HEK293 (cell line): Measurements from ENCODE around the gene TDRD1.

Experiments used
- CTCF ChIA-PET: fragments of 350-600 bp; formaldehyde crosslinking; extraction: SDS; loops from one replicate; lab custom pipeline; 2021; ENCODE audit warnings: antibody characterized with exemption; lab: Yijun Ruan, JAX
- POLR2A ChIA-PET: fragments of 300-600 bp; formaldehyde crosslinking; extraction: SDS; loops from one replicate; lab custom pipeline; 2020; ENCODE audit warnings: antibody characterized with exemption, inconsistent platforms; lab: Yijun Ruan, JAX
- H3K27ac ChIP-seq: fragments of 200-500 bp; sonication (Bioruptor generic); 2 replicates; pipeline ENCODE4 v1.5.1; 2014; ENCODE audit warnings: low read depth, low read length, control low read depth, inconsistent platforms; ENCODE audit errors: extremely low read depth
- H3K36me3 ChIP-seq, 2 experiments: fragments of 200-500 bp in 1 of 2; sonication (Bioruptor generic) in 1 of 2; 1 replicate in 1 of 2; 2 replicates in 1 of 2; pipeline ENCODE4 v1.5.1; 2014 to 2017; ENCODE audit warnings: inconsistent platforms in 2 of 2, low read length in 2 of 2; ENCODE audit not compliant: control insufficient read depth in 2 of 2, insufficient read depth in 1 of 2
- H3K4me1 ChIP-seq: fragments of 200-500 bp; sonication (Bioruptor generic); 2 replicates; pipeline ENCODE4 v1.5.1; 2014; ENCODE audit warnings: mild to moderate bottlenecking, low read length, inconsistent platforms; ENCODE audit not compliant: control insufficient read depth, insufficient read depth
- H3K4me3 ChIP-seq: 2 replicates; pipeline ENCODE4 v1.5.1; 2011; ENCODE audit warnings: low read depth, mild to moderate bottlenecking, control low read depth, low read length, moderate library complexity
- H3K9me3 ChIP-seq: fragments of 200-500 bp; sonication (Bioruptor generic); 2 replicates; pipeline ENCODE4 v1.5.1; 2014; ENCODE audit warnings: low read depth, low read length, inconsistent platforms; ENCODE audit not compliant: control insufficient read depth, insufficient read depth
- FEZF1 ChIP-seq: fragments of 450-650 bp; formaldehyde crosslinking; IDR thresholded peaks from 2 replicates; pipeline ENCODE4 v1.5.1; 2016; ENCODE audit warnings: missing biosample characterization, missing genetic modification characterization
- GLI4 ChIP-seq: fragments of 450-650 bp; formaldehyde crosslinking; IDR thresholded peaks from 2 replicates; pipeline ENCODE4 v1.5.1; 2016; ENCODE audit warnings: missing biosample characterization, missing genetic modification characterization
- KLF10 ChIP-seq: fragments of 450-650 bp; IDR thresholded peaks from 2 replicates; pipeline ENCODE4 v1.5.1; 2018; ENCODE audit warnings: missing biosample characterization, mild to moderate bottlenecking, missing genetic modification characterization
- MYNN ChIP-seq: fragments of 450-650 bp; formaldehyde crosslinking; IDR thresholded peaks from 2 replicates; pipeline ENCODE4 v1.5.1; 2016; ENCODE audit warnings: missing biosample characterization, missing genetic modification characterization, borderline replicate concordance
- SETDB1 ChIP-seq: IDR thresholded peaks from one replicate; pipeline ENCODE4 v1.6.1; 2017; ENCODE audit warnings: mild to moderate bottlenecking, low read length, moderate library complexity, mixed read lengths; ENCODE audit not compliant: insufficient read length
- WT1 ChIP-seq: fragments of 450-650 bp; formaldehyde crosslinking; IDR thresholded peaks from 2 replicates; pipeline ENCODE4 v1.5.1; 2016; ENCODE audit warnings: missing biosample characterization, missing genetic modification characterization
- ZBTB1 ChIP-seq: fragments of 450-650 bp; formaldehyde crosslinking; IDR thresholded peaks from 2 replicates; pipeline ENCODE4 v1.5.1; 2016; ENCODE audit warnings: missing biosample characterization, missing genetic modification characterization
- ZFP37 ChIP-seq: fragments of 450-650 bp; formaldehyde crosslinking; IDR thresholded peaks from 2 replicates; pipeline ENCODE4 v1.5.1; 2016; ENCODE audit warnings: missing biosample characterization, missing genetic modification characterization
- ZFP69B ChIP-seq: fragments of 450-650 bp; formaldehyde crosslinking; IDR thresholded peaks from 2 replicates; pipeline ENCODE4 v1.5.1; 2016; ENCODE audit warnings: missing biosample characterization, missing genetic modification characterization
- ZIC2 ChIP-seq: fragments of 450-650 bp; formaldehyde crosslinking; IDR thresholded peaks from 2 replicates; pipeline ENCODE4 v1.5.1; 2016; ENCODE audit warnings: missing biosample characterization, missing genetic modification characterization
- ZNF112 ChIP-seq: fragments of 450-650 bp; formaldehyde crosslinking; IDR thresholded peaks from 2 replicates; pipeline ENCODE4 v1.5.0; 2017; ENCODE audit warnings: missing biosample characterization, missing genetic modification characterization
- ZNF169 ChIP-seq: fragments of 450-650 bp; formaldehyde crosslinking; IDR thresholded peaks from 2 replicates; pipeline ENCODE4 v1.5.1; 2016; ENCODE audit warnings: missing biosample characterization, missing genetic modification characterization
- ZNF274 ChIP-seq, 2 experiments: fragments of 200-500 bp in 1 of 2; fragments of 450-650 bp in 1 of 2; sonication (Bioruptor generic) in 1 of 2; formaldehyde crosslinking in 1 of 2; IDR thresholded peaks; 2 replicates each; pipeline versions ENCODE4 v1.5.1 to v1.6.1; 2014 to 2016; ENCODE audit warnings: borderline replicate concordance in 1 of 2, inconsistent platforms in 1 of 2, low read length in 1 of 2, missing biosample characterization in 1 of 2, missing genetic modification characterization in 1 of 2
- ZNF529 ChIP-seq: fragments of 450-650 bp; formaldehyde crosslinking; IDR thresholded peaks from 2 replicates; pipeline ENCODE4 v1.5.1; 2017; ENCODE audit warnings: missing genetic modification characterization, missing biosample characterization; ENCODE audit not compliant: insufficient replicate concordance
- ZNF791 ChIP-seq: fragments of 450-650 bp; formaldehyde crosslinking; IDR thresholded peaks from 2 replicates; pipeline ENCODE4 v1.5.1; 2016; ENCODE audit warnings: missing biosample characterization, missing genetic modification characterization
- TF ChIP-seq, protein P1 (sequence below): fragments of 450-650 bp; formaldehyde crosslinking; IDR thresholded peaks from 2 replicates; pipeline ENCODE4 v1.5.1; 2016; ENCODE audit warnings: missing biosample characterization, missing genetic modification characterization
- TF ChIP-seq, protein P2 (sequence below): fragments of 450-650 bp; formaldehyde crosslinking; IDR thresholded peaks from 2 replicates; pipeline ENCODE4 v1.5.1; 2016; ENCODE audit warnings: missing biosample characterization, missing genetic modification characterization
- TF ChIP-seq, protein P3 (sequence below): fragments of 450-650 bp; formaldehyde crosslinking; IDR thresholded peaks from 2 replicates; pipeline ENCODE4 v1.5.1; 2017; ENCODE audit warnings: missing biosample characterization, missing genetic modification characterization
- TF ChIP-seq, protein P4 (sequence below): fragments of 450-650 bp; formaldehyde crosslinking; IDR thresholded peaks from 2 replicates; pipeline ENCODE4 v1.5.1; 2017; ENCODE audit warnings: missing biosample characterization, mild to moderate bottlenecking, missing genetic modification characterization, moderate library complexity
- TF ChIP-seq, protein P5 (sequence below): fragments of 450-650 bp; formaldehyde crosslinking; IDR thresholded peaks from 2 replicates; pipeline ENCODE4 v1.5.1; 2016; ENCODE audit warnings: missing biosample characterization, missing genetic modification characterization, borderline replicate concordance
- TF ChIP-seq, protein P6 (sequence below): fragments of 450-650 bp; IDR thresholded peaks from 2 replicates; pipeline ENCODE4 v1.5.1; 2018; ENCODE audit warnings: missing biosample characterization, missing genetic modification characterization

The TDRD1 gene

DNA sequence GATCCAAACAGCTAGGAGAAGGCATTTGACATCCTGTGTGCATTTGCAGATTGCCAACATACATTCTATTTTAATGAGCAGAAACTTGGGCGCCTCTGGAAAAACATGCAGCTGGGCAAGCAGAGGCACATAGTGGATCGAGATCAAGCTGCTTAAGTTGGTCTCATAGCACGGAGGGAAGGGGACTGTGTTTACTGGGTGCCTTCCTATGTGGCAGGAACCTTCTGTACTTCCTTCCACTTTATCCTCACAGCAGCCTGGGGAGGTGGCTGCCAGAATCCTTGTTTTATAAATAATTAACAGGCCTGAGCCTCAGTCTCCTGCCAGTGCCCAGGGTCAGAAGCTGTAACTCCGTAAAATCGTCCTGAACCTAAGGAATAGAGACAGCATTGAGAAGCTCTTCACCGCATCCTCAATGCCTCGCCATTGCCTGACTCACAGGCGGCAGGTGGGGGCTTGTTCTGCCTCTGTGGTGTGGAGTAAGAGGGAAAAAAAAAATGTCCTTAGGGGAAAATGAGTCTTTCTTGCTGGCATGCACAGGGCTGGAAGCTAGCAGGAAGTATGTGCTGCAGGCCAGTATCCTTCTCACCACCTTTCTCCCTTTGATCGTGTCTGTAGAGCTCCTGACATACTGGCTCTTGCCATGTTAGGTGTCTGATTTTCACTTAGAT lies 66.1 kb downstream of the TDRD1 start (continued):
- no peak for TF ChIP-seq ZNF274 (IDR thresholded peaks at IDR 0.05; ENCODE audit: low read length)
- no peak for TF ChIP-seq ZNF274 (tag by site-specific recombination; IDR thresholded peaks at IDR 0.05; ENCODE audit: borderline replicate concordance)
- TF ChIP-seq ZNF112 (tag by site-specific recombination) = no peak
- TF ChIP-seq, protein P1, sequence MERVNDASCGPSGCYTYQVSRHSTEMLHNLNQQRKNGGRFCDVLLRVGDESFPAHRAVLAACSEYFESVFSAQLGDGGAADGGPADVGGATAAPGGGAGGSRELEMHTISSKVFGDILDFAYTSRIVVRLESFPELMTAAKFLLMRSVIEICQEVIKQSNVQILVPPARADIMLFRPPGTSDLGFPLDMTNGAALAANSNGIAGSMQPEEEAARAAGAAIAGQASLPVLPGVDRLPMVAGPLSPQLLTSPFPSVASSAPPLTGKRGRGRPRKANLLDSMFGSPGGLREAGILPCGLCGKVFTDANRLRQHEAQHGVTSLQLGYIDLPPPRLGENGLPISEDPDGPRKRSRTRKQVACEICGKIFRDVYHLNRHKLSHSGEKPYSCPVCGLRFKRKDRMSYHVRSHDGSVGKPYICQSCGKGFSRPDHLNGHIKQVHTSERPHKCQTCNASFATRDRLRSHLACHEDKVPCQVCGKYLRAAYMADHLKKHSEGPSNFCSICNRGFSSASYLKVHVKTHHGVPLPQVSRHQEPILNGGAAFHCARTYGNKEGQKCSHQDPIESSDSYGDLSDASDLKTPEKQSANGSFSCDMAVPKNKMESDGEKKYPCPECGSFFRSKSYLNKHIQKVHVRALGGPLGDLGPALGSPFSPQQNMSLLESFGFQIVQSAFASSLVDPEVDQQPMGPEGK (tag by site-specific recombination) = no peak
- TF ChIP-seq ZIC2 (tag by site-specific recombination) = no peak
- TF ChIP-seq, protein P2, sequence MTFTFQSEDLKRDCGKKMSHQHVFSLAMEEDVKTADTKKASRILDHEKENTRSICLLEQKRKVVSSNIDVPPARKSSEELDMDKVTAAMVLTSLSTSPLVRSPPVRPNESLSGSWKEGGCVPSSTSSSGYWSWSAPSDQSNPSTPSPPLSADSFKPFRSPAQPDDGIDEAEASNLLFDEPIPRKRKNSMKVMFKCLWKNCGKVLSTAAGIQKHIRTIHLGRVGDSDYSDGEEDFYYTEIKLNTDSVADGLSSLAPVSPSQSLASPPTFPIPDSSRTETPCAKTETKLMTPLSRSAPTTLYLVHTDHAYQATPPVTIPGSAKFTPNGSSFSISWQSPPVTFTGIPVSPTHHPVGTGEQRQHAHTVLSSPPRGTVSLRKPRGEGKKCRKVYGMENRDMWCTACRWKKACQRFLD (tag by site-specific recombination) = no peak
- no peak for TF ChIP-seq ZBTB1
- TF ChIP-seq SETDB1 = no peak
- TF ChIP-seq, protein P3, sequence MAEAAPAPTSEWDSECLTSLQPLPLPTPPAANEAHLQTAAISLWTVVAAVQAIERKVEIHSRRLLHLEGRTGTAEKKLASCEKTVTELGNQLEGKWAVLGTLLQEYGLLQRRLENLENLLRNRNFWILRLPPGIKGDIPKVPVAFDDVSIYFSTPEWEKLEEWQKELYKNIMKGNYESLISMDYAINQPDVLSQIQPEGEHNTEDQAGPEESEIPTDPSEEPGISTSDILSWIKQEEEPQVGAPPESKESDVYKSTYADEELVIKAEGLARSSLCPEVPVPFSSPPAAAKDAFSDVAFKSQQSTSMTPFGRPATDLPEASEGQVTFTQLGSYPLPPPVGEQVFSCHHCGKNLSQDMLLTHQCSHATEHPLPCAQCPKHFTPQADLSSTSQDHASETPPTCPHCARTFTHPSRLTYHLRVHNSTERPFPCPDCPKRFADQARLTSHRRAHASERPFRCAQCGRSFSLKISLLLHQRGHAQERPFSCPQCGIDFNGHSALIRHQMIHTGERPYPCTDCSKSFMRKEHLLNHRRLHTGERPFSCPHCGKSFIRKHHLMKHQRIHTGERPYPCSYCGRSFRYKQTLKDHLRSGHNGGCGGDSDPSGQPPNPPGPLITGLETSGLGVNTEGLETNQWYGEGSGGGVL (tag by site-specific recombination) = no peak

DNA sequence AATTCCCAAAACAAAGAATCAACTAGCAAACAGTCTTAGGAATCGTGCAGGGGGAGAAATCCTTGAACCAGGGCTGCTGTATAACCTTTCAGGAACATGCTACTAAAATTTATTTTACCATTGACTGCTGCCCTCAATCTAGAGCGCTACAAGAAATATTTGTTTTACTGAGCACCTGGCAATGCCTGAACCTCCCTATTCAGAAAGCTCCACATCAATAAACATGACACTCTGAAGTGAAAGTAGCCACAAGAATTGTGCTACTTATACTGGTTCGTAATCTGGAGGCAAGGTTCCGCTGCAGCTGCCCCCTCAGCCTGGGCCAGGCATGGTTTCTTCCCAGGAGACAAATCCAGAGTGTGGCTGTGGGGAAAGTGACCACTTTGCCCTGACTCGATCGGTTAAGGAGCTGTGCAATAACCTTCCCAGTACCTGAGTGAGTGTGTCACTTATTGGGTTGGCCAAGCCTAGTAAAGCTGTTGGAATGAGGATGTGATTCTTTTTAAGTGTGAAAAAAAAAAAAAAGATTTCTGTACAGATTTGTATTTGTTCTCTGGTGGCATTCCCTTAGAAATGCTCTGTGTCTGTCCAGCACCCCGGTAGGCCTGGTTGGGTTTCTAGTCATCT lies 67.6 kb downstream of the TDRD1 start:
- ChIA-PET POLR2A (no interaction called here), CTCF (no interaction called here)
- TF ChIP-seq, protein P4, sequence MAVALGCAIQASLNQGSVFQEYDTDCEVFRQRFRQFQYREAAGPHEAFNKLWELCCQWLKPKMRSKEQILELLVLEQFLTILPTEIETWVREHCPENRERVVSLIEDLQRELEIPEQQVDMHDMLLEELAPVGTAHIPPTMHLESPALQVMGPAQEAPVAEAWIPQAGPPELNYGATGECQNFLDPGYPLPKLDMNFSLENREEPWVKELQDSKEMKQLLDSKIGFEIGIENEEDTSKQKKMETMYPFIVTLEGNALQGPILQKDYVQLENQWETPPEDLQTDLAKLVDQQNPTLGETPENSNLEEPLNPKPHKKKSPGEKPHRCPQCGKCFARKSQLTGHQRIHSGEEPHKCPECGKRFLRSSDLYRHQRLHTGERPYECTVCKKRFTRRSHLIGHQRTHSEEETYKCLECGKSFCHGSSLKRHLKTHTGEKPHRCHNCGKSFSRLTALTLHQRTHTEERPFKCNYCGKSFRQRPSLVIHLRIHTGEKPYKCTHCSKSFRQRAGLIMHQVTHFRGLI (tag by site-specific recombination) = no peak
- TF ChIP-seq ZNF169 (tag by site-specific recombination) (no peak), KLF10 (tag by site-specific recombination) (no peak), WT1 (tag by site-specific recombination) (no peak), ZNF791 (tag by site-specific recombination) (no peak)
- H3K27ac ChIP-seq = no peak overlapping the region
- no peaks in the 10 kb centered on the region for H3K9me3 ChIP-seq
- H3K4me3 ChIP-seq = no peak overlapping the region
- H3K4me1 ChIP-seq = no peaks in the 10 kb centered on the region
- H3K36me3 ChIP-seq = no peaks in the 10 kb centered on the region

DNA sequence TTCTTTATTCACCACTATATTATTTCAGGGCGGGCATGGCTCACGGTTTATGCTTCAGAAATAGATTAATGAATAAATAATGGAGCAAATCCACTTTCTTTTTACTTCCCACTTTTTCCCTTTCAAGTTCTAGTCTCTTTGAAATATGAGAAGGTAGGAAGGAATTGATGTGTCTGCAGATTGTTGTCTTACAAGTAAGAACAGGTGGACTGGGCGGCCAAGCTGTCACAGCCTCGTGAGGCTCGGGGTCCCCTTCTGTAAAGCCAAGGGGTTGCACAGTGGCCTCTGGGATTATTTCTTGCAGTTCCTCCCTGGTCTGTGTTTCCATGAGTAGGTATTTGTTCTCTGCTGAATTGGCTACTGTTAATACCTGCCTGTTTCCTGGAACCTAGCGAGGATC lies 71.1 kb downstream of the TDRD1 start:
- POLR2A ChIA-PET = no interaction called here
- no peaks in the 10 kb centered on the region for H3K4me1 ChIP-seq
- H3K9me3 ChIP-seq = no peaks in the 10 kb centered on the region
- CTCF ChIA-PET = no interaction called here
- no peaks in the 10 kb centered on the region for H3K36me3 ChIP-seq
- H3K4me3 ChIP-seq = no peak overlapping the region
- no peak overlapping the region for H3K27ac ChIP-seq
- TF ChIP-seq, protein P5, sequence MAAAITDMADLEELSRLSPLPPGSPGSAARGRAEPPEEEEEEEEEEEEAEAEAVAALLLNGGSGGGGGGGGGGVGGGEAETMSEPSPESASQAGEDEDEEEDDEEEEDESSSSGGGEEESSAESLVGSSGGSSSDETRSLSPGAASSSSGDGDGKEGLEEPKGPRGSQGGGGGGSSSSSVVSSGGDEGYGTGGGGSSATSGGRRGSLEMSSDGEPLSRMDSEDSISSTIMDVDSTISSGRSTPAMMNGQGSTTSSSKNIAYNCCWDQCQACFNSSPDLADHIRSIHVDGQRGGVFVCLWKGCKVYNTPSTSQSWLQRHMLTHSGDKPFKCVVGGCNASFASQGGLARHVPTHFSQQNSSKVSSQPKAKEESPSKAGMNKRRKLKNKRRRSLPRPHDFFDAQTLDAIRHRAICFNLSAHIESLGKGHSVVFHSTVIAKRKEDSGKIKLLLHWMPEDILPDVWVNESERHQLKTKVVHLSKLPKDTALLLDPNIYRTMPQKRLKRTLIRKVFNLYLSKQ (tag by site-specific recombination) = no peak
- TF ChIP-seq GLI4 (tag by site-specific recombination) (no peak), MYNN (tag by site-specific recombination) (no peak), FEZF1 (no peak), ZFP37 (tag by site-specific recombination) (no peak), ZNF529 (no peak), ZFP69B (tag by site-specific recombination) (no peak)
- TF ChIP-seq, protein P6, sequence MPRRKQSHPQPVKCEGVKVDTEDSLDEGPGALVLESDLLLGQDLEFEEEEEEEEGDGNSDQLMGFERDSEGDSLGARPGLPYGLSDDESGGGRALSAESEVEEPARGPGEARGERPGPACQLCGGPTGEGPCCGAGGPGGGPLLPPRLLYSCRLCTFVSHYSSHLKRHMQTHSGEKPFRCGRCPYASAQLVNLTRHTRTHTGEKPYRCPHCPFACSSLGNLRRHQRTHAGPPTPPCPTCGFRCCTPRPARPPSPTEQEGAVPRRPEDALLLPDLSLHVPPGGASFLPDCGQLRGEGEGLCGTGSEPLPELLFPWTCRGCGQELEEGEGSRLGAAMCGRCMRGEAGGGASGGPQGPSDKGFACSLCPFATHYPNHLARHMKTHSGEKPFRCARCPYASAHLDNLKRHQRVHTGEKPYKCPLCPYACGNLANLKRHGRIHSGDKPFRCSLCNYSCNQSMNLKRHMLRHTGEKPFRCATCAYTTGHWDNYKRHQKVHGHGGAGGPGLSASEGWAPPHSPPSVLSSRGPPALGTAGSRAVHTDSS (tag by site-specific recombination) = no peak
